IMR-90 (cell line): Measurements from ENCODE around the gene GGT1. TPM values are rescaled to one million over a fixed set of nuclear protein-coding genes. Genes with fewer than 3 reads are reported as not detected.
"Not testable (repeated sequence)": the region's sequence is repeated elsewhere in the genome, so short reads cannot be mapped to it uniquely, and the experiment has no call there.

Experiments
- ATAC-seq: fragments of 200-7000 bp; cut with Tn5 transposase; 2 replicates; pipeline ENCODE4 v1.9.1; 2020; ENCODE audit warnings: low read depth, mild to moderate bottlenecking, moderate library complexity
- BruUV-seq: library from RNA; stranded (reverse); fragments of 400-500 nt; replicated peaks from 2 replicates; lab custom pipeline; 2021; lab: Mats Ljungman, UMichigan
- CTCF ChIA-PET: fragments of 300-600 bp; formaldehyde crosslinking; extraction: SDS; loops from one replicate; lab custom pipeline; 2021; ENCODE audit warnings: antibody characterized with exemption; lab: Yijun Ruan, JAX
- POLR2A ChIA-PET: fragments of 300-600 bp; sonication (Branson Sonifier 250); formaldehyde crosslinking; loops from one replicate; lab custom pipeline; 2022; ENCODE audit warnings: antibody characterized with exemption; ENCODE audit not compliant: unreplicated experiment; lab: Charles Lee
- DNase-seq: peaks from one replicate; pipeline ENCODE4 v3.0.0; 2013
- H2AFZ ChIP-seq: replicated peaks from 2 replicates; pipeline ENCODE3; 2013; ENCODE audit warnings: low read length, mild to moderate bottlenecking; ENCODE audit not compliant: poor library complexity
- H2AK5ac ChIP-seq: 2 replicates; pipeline ENCODE4 v1.6.1; 2013; ENCODE audit warnings: low read depth, low read length, inconsistent platforms
- H2AK9ac ChIP-seq: replicated peaks from 2 replicates; pipeline ENCODE3; 2013; ENCODE audit warnings: mild to moderate bottlenecking, low read depth, low read length, moderate library complexity; ENCODE audit not compliant: poor library complexity
- H2BK120ac ChIP-seq: 2 replicates; pipeline ENCODE4 v1.6.1; 2013; ENCODE audit warnings: low read depth, low read length, inconsistent platforms
- H2BK15ac ChIP-seq: 3 replicates; pipeline ENCODE4 v1.6.1; 2013; ENCODE audit warnings: low read depth, low read length, inconsistent platforms
- H2BK20ac ChIP-seq: 2 replicates; pipeline ENCODE4 v1.6.1; 2013; ENCODE audit warnings: low read depth, mild to moderate bottlenecking, inconsistent platforms, low read length, moderate library complexity
- H2BK5ac ChIP-seq: 2 replicates; pipeline ENCODE4 v1.6.1; 2013; ENCODE audit warnings: mild to moderate bottlenecking, low read depth, low read length, inconsistent platforms; ENCODE audit not compliant: poor library complexity, severe bottlenecking
- H3K14ac ChIP-seq: replicated peaks from 2 replicates; pipeline ENCODE4 v1.6.1; 2013; ENCODE audit warnings: low read depth, low read length, inconsistent platforms
- H3K18ac ChIP-seq: 2 replicates; pipeline ENCODE4 v1.6.1; 2013; ENCODE audit warnings: low read depth, low read length, control low read depth
- H3K23ac ChIP-seq: 2 replicates; pipeline ENCODE4 v1.6.1; 2013; ENCODE audit warnings: low read depth, low read length, inconsistent platforms
- H3K27ac ChIP-seq: 2 replicates; pipeline ENCODE4 v1.5.1; 2013; ENCODE audit warnings: mild to moderate bottlenecking, control low read depth, low read length; ENCODE audit not compliant: insufficient read depth
- H3K27me3 ChIP-seq: 2 replicates; pipeline ENCODE4 v1.6.1; 2013; ENCODE audit warnings: low read length; ENCODE audit not compliant: control insufficient read depth, insufficient read depth
- H3K36me3 ChIP-seq: 2 replicates; pipeline ENCODE4 v1.6.1; 2013; ENCODE audit warnings: low read length, mixed read lengths; ENCODE audit not compliant: control insufficient read depth, insufficient read depth
- H3K4ac ChIP-seq: 2 replicates; pipeline ENCODE4 v1.6.1; 2013; ENCODE audit warnings: low read depth, low read length, inconsistent platforms
- H3K4me1 ChIP-seq: 2 replicates; pipeline ENCODE4 v1.6.1; 2013; ENCODE audit warnings: low read length, mixed read lengths; ENCODE audit not compliant: control insufficient read depth, insufficient read depth
- H3K4me2 ChIP-seq: 2 replicates; pipeline ENCODE4 v1.6.1; 2013; ENCODE audit warnings: low read depth, mild to moderate bottlenecking, control low read depth, low read length, moderate library complexity
- H3K4me3 ChIP-seq: 2 replicates; pipeline ENCODE4 v1.5.1; 2013; ENCODE audit warnings: low read depth, mild to moderate bottlenecking, control low read depth, low read length, moderate library complexity; ENCODE audit not compliant: insufficient read depth
- H3K56ac ChIP-seq: 2 replicates; pipeline ENCODE4 v1.6.1; 2013; ENCODE audit warnings: low read length, inconsistent platforms; ENCODE audit not compliant: insufficient read depth; ENCODE audit errors: extremely low read depth
- H3K79me1 ChIP-seq, 2 experiments: 2 replicates each; pipeline ENCODE4 v1.6.1; 2013; ENCODE audit warnings: low read length in 2 of 2, inconsistent platforms in 1 of 2, low read depth in 1 of 2
- H3K9ac ChIP-seq: 2 replicates; pipeline ENCODE4 v1.6.1; 2013; ENCODE audit warnings: low read depth, low read length, control low read depth
- H3K9me1 ChIP-seq: 2 replicates; pipeline ENCODE4 v1.6.1; 2013; ENCODE audit warnings: low read length, inconsistent platforms; ENCODE audit not compliant: insufficient read depth
- H3K9me3 ChIP-seq: 2 replicates; pipeline ENCODE4 v1.6.1; 2013; ENCODE audit warnings: low read length; ENCODE audit not compliant: control insufficient read depth, insufficient read depth
- H4K20me1 ChIP-seq: 2 replicates; pipeline ENCODE4 v1.6.1; 2013; ENCODE audit warnings: low read length, inconsistent platforms; ENCODE audit not compliant: insufficient read depth
- H4K5ac ChIP-seq: 2 replicates; pipeline ENCODE4 v1.6.1; 2013; ENCODE audit warnings: mild to moderate bottlenecking, low read depth, low read length, control low read depth
- H4K8ac ChIP-seq, 2 experiments: 2 replicates each; pipeline ENCODE4 v1.6.1; 2013; ENCODE audit warnings: low read depth in 2 of 2, low read length in 2 of 2, control low read depth in 1 of 2, inconsistent platforms in 1 of 2
- H4K91ac ChIP-seq: 2 replicates; pipeline ENCODE4 v1.6.1; 2013; ENCODE audit warnings: low read depth, low read length, inconsistent platforms; ENCODE audit not compliant: insufficient read depth
- WGBS, 2 experiments: methylation state at CpG; one replicate each; pipeline versions ENCODE4 v1.1.5 to v1.1.7; 2013; ENCODE audit warnings: missing lambda C conversion rate in 2 of 2; ENCODE audit not compliant: insufficient read length in 1 of 2; ENCODE audit errors: extremely low coverage in 2 of 2; 5-methylcytosine and 5-hydroxymethylcytosine counted together
- dilution Hi-C: fragments of 300-500 bp; cut with HindIII; formaldehyde crosslinking; loops from one replicate; pipeline ENCODE4 v1.14.3; 2018; ENCODE audit warnings: low sequenced_read_pairs; ENCODE audit not compliant: unreplicated experiment
- in situ Hi-C: fragments of 300-500 bp; cut with MboI; formaldehyde crosslinking; loops from 3 replicates; pipeline ENCODE4 v1.14.3; 2019; ENCODE audit warnings: low sequenced_read_pairs, inconsistent platforms, mixed read lengths
- intact Hi-C: fragments of 100-400 bp; cut with micrococcal nuclease; formaldehyde crosslinking; loops from 2 replicates; pipeline ENCODE4 v1.10.0; 2022
- polyA plus RNA-seq, 3 experiments: library from polyadenylated mRNA; depleted of rRNA; stranded (reverse); fragments of >200 nt; gene quantifications; 2 replicates each; pipeline ENCODE4 v1.2.3, GENCODE V29; 2012; ENCODE audit warnings: low replicate concordance in 1 of 3
- total RNA-seq: library from RNA; depleted of rRNA; stranded (reverse); fragments of >200 nt; gene quantifications from 2 replicates; pipeline ENCODE4 v1.2.3, GENCODE V29; 2012

The GGT1 gene
- total and polyA plus RNA-seq, 2 of the 4 experiments (the other 2 are of a cell fraction) = 3.4 to 7.3 TPM

DNA sequence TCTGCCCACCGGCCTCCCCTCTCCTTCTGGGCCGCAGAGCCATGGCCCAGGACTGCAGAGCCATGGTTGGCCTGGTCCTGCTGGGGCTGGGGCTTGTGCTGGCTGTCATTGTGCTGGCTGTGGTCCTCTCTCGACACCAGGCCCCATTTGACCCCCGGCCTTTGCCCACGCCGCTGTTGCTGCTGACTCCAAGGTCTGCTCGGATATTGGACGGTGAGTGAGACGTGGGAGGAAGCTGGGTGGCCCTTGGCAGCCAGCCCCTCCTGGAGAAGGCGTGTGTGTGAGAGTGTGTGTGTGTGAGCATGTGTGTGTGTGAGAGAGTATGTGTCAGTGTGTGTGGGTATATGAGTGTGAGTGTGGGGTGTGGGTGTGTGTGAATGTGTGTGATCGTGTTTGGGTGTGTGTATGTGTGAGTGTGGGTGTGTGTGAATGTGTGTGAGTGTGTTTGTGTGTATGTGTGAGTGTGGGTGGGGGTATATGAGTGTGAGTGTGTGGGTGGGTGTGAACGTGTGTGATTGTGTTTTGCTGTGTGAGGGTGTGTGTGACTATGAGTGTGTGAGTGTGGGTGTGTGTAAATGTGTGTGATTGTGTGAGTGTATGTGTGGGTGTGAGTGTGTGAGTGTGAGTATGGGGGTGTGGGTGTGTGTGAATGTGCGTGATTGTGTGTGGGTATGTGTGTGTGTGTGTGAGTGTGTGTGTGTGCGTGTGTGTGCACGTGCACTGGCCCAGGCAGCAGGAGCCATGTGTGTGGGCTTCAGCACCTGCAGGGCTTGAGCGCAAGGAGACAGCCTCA lies 30.4 kb downstream of the GGT1 start:
- H3K9me3 ChIP-seq, in situ Hi-C loops, H3K23ac ChIP-seq, POLR2A ChIA-PET, H3K36me3 ChIP-seq, H3K18ac ChIP-seq, H2AFZ ChIP-seq, H3K56ac ChIP-seq, H3K4ac ChIP-seq, CTCF ChIA-PET, H3K27ac ChIP-seq, H2BK15ac ChIP-seq, H3K9ac ChIP-seq, H2AK9ac ChIP-seq, dilution Hi-C loops, H3K9me1 ChIP-seq, BruUV-seq, ATAC-seq, H3K27me3 ChIP-seq, DNase-seq, H4K91ac ChIP-seq, H3K4me2 ChIP-seq, H3K4me3 ChIP-seq, H3K14ac ChIP-seq, H2BK20ac ChIP-seq, H4K8ac ChIP-seq, H3K79me1 ChIP-seq, H4K20me1 ChIP-seq, H2BK120ac ChIP-seq, H4K5ac ChIP-seq, intact Hi-C loops: not testable (repeated sequence)
- Histone ChIP-seq H2BK5ac (peak overlapping the region; percentile 67), H3K4me1 (peaks cover 13% of the 10 kb centered on the region; the same call in 1 of the 2 replicates), H2AK5ac (peak overlapping the region; percentile 15; the same call in 1 of the 2 replicates)
- 50% methylated on average over 2 of the region's 16 CpGs; no CpG with 5 or more reads in 1 of the 2 experiments for WGBS, 2 experiments

DNA sequence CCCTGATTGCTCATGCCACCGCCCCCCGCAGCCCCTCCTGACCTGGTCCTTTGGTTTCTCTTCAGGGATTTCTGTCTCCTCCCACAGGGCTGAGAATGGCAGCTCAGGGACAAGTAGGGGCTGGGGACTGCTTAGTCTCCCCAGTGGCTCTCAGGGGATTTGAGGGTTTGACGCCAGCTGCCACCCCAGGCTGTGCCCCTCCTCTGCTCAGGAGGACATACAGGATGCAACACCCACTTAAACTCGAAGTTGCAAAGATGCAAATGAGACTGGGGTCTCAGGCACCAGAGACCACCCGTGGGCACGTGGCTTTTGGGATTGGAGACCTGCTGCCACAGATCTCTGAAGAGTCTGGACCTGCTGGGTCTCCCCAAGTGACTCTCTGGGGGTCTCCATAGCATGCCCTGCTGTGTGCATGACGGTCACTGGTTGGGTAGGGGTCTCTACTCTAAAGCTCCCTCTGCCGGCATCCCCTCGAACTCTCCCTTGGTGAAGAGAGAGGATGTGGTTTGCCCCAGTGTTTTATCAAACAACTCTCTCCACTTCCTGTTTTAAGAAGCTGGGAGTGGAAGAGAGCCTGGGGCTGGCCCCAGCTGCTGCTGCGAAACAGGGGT lies 31.9 kb downstream of the GGT1 start:
- H3K9me3 ChIP-seq, in situ Hi-C loops, H3K27me3 ChIP-seq, BruUV-seq, H3K56ac ChIP-seq, H2BK15ac ChIP-seq, H3K27ac ChIP-seq, H4K5ac ChIP-seq, H2BK5ac ChIP-seq, H3K4me2 ChIP-seq, H3K79me1 ChIP-seq, ATAC-seq, dilution Hi-C loops, H3K23ac ChIP-seq, H4K20me1 ChIP-seq, H2AFZ ChIP-seq, H3K18ac ChIP-seq, DNase-seq, H3K4ac ChIP-seq, H3K36me3 ChIP-seq, H3K9ac ChIP-seq, intact Hi-C loops, H3K4me3 ChIP-seq, CTCF ChIA-PET, H3K9me1 ChIP-seq, H2AK9ac ChIP-seq, H2AK5ac ChIP-seq, POLR2A ChIA-PET: not testable (repeated sequence)
- Histone ChIP-seq H3K14ac (0 out of 2 replicates have a peak overlapping the region, but pooled peaks have one; percentile 41), H4K8ac (0 out of 4 replicates have a peak overlapping the region, but pooled peaks have one; percentile 25 to 69), H2BK20ac (0 out of 2 replicates have a peak overlapping the region, but pooled peaks have one; percentile 7), H2BK120ac (0 out of 2 replicates have a peak overlapping the region, but pooled peaks have one; percentile 15), H4K91ac (peak overlapping the region; percentile 47; the same call in 1 of the 2 replicates), H3K4me1 (peaks cover 13% of the 10 kb centered on the region; the same call in 1 of the 2 replicates)
- 40% methylated on average over 2 of the region's 10 CpGs; no CpG with 5 or more reads in 1 of the 2 experiments for WGBS, 2 experiments
